Endodermal cell (in vitro differentiated cells): Measurements from ENCODE around the gene TBC1D21. TPM values are rescaled to one million over a fixed set of nuclear protein-coding genes. Genes with fewer than 3 reads are reported as not detected.

Experiments
- DNase-seq: peaks from one replicate; pipeline ENCODE4 v3.0.0-alpha.2; 2017
- H3K27ac ChIP-seq: 2 replicates; pipeline ENCODE4 v1.5.1; 2013; ENCODE audit warnings: mild to moderate bottlenecking, low read depth, low read length, moderate library complexity
- H3K27me3 ChIP-seq: 2 replicates; pipeline ENCODE4 v1.6.1; 2013; ENCODE audit warnings: mild to moderate bottlenecking, low read length, moderate library complexity; ENCODE audit not compliant: insufficient read depth, control insufficient read depth, poor library complexity, severe bottlenecking
- H3K36me3 ChIP-seq: 2 replicates; pipeline ENCODE4 v1.7.0; 2013; ENCODE audit warnings: mild to moderate bottlenecking, low read length, moderate library complexity; ENCODE audit not compliant: control insufficient read depth, insufficient read depth
- H3K4me1 ChIP-seq: one replicate; pipeline ENCODE4 v1.7.0; 2013; ENCODE audit warnings: low read length; ENCODE audit not compliant: control insufficient read depth, insufficient read depth
- H3K4me3 ChIP-seq: 2 replicates; pipeline ENCODE4 v1.5.1; 2013; ENCODE audit warnings: mild to moderate bottlenecking, low read length, moderate library complexity
- H3K9ac ChIP-seq: 2 replicates; pipeline ENCODE4 v1.6.1; 2013; ENCODE audit warnings: mild to moderate bottlenecking, low read length, moderate library complexity; ENCODE audit not compliant: poor library complexity, severe bottlenecking; ENCODE audit errors: extremely low read depth
- H3K9me3 ChIP-seq: 2 replicates; pipeline ENCODE4 v1.6.1; 2013; ENCODE audit warnings: mild to moderate bottlenecking, low read length, moderate library complexity; ENCODE audit not compliant: control insufficient read depth
- H3K27ac Mint-ChIP-seq: 2 replicates; pipeline ENCODE4 v1.8.0; 2020; ENCODE audit warnings: mixed read lengths
- H3K27me3 Mint-ChIP-seq: 2 replicates; pipeline ENCODE4 v1.8.0; 2021; ENCODE audit warnings: mild to moderate bottlenecking, mixed read lengths; ENCODE audit not compliant: insufficient read depth
- H3K36me3 Mint-ChIP-seq: 2 replicates; pipeline ENCODE4 v1.8.0; 2020; ENCODE audit warnings: low read depth, mixed read lengths
- H3K4me1 Mint-ChIP-seq: 2 replicates; pipeline ENCODE4 v1.8.0; 2020; ENCODE audit warnings: mixed read lengths
- H3K4me3 Mint-ChIP-seq: 2 replicates; pipeline ENCODE4 v1.8.0; 2020; ENCODE audit warnings: mild to moderate bottlenecking, moderate library complexity, mixed read lengths
- H3K9me3 Mint-ChIP-seq: 2 replicates; pipeline ENCODE4 v1.8.0; 2020; ENCODE audit warnings: mild to moderate bottlenecking, mixed read lengths
- CTCF ChIP-seq: fragments of 200-600 bp; sonication (generic); conservative IDR thresholded peaks from 2 replicates; pipeline ENCODE4 v1.5.0; 2021; ENCODE audit warnings: antibody characterized with exemption, mild to moderate bottlenecking
- WGBS, 2 experiments: methylation state at CpG; one replicate each; pipeline versions ENCODE4 v1.1.5 to v1.1.7; 2013; ENCODE audit warnings: missing lambda C conversion rate in 2 of 2, mixed read lengths in 1 of 2; ENCODE audit not compliant: insufficient coverage in 1 of 2, insufficient read length in 1 of 2; 5-methylcytosine and 5-hydroxymethylcytosine counted together
- total RNA-seq, 2 donors: library from RNA; stranded (reverse); fragmentation: NEBNext Ultra II Directional in 1 of 2; extraction: Animal tissue kit (Norgen Biotek cat#: 25700) in 1 of 2; gene quantifications; 2 replicates in 1 of 2; 3 replicates in 1 of 2; pipeline ENCODE4 v1.2.1, GENCODE V29; 2021

Gene TBC1D21
- total RNA-seq, 2 donors from 2014 or later: not detected

- peaks cover 4% of the 10 kb centered on the region for H3K9me3 ChIP-seq
- 76 to 80% methylated on average over 6 of the region's 6 CpGs for WGBS, 2 experiments
- TF ChIP-seq CTCF: no peak
- H3K27ac Mint-ChIP-seq: no peak overlapping the region
- peaks cover 4% of the 10 kb centered on the region for H3K36me3 ChIP-seq
- H3K9ac ChIP-seq: no peak overlapping the region
- H3K27me3 ChIP-seq: no peaks in the 10 kb centered on the region
- no peak overlapping the region for H3K4me3 ChIP-seq
- peaks cover 43% of the 10 kb centered on the region for H3K4me1 Mint-ChIP-seq
- peaks cover 9% of the 10 kb centered on the region for H3K27me3 Mint-ChIP-seq
- H3K9me3 Mint-ChIP-seq: no peaks in the 10 kb centered on the region
- H3K4me3 Mint-ChIP-seq: no peak overlapping the region
- DNase-seq: no peak
- H3K36me3 Mint-ChIP-seq: peaks cover 4% of the 10 kb centered on the region
- H3K27ac ChIP-seq: no peak overlapping the region
- H3K4me1 ChIP-seq: peaks cover 32% of the 10 kb centered on the region
Observed at GRCh38 chr15:73923488-73924164, 50.3 kb downstream of the TBC1D21 start.

GRCh38 chr15:73924171-73924921, 51.0 kb downstream of the TBC1D21 start:
- peaks cover 47% of the 10 kb centered on the region for H3K4me1 Mint-ChIP-seq
- TF ChIP-seq CTCF: no peak
- no peaks in the 10 kb centered on the region for H3K27me3 ChIP-seq
- no peaks in the 10 kb centered on the region for H3K9me3 Mint-ChIP-seq
- no peak overlapping the region for H3K4me3 Mint-ChIP-seq
- peak; percentile 68 for DNase-seq
- H3K27me3 Mint-ChIP-seq: peaks cover 14% of the 10 kb centered on the region
- peaks cover 32% of the 10 kb centered on the region for H3K4me1 ChIP-seq
- H3K4me3 ChIP-seq: no peak overlapping the region
- H3K36me3 Mint-ChIP-seq: no peaks in the 10 kb centered on the region
- peak overlapping the region; percentile 8 for H3K27ac ChIP-seq
- H3K27ac Mint-ChIP-seq: no peak overlapping the region
- H3K36me3 ChIP-seq: no peaks in the 10 kb centered on the region
- 48 to 57% methylated on average over 5 to 12 of the region's 12 CpGs for WGBS, 2 experiments
- H3K9me3 ChIP-seq: no peaks in the 10 kb centered on the region
- H3K9ac ChIP-seq: no peak overlapping the region

- H3K4me1 ChIP-seq: peaks cover 32% of the 10 kb centered on the region
- Mint-ChIP-seq H3K27ac (no peak overlapping the region), H3K9me3 (no peaks in the 10 kb centered on the region), H3K27me3 (peaks cover 15% of the 10 kb centered on the region), H3K36me3 (no peaks in the 10 kb centered on the region), H3K4me1 (peaks cover 47% of the 10 kb centered on the region), H3K4me3 (peak overlapping the region; percentile 55)
- no peak for DNase-seq
- H3K27me3 ChIP-seq: no peaks in the 10 kb centered on the region
- H3K9me3 ChIP-seq: no peaks in the 10 kb centered on the region
- H3K9ac ChIP-seq: no peak overlapping the region
- peak overlapping the region; percentile 77 for H3K4me3 ChIP-seq
- H3K27ac ChIP-seq: no peak overlapping the region
- H3K36me3 ChIP-seq: no peaks in the 10 kb centered on the region
- no peak for TF ChIP-seq CTCF
- 53 to 67% methylated on average over 6 to 8 of the region's 8 CpGs for WGBS, 2 experiments
Observed at GRCh38 chr15:73925848-73926218, 52.5 kb downstream of the TBC1D21 start.
